Aorta (tissue), 5 donors: ENCODE data around the gene PLCD3. TPM values are rescaled to one million over a fixed set of nuclear protein-coding genes. Genes with fewer than 3 reads are reported as not detected.
A peak's percentile ranks its signal among the peaks of the same experiment; 100 is the strongest.

ENCODE experiments used
- ATAC-seq: fragments of 200-7000 bp; cut with Tn5 transposase; one replicate; pipeline ENCODE4 v1.9.1; 2022; ENCODE audit warnings: moderate library complexity; ENCODE audit not compliant: low FRiP score
- DNase-seq, 2 donors: peaks; one replicate each; pipeline ENCODE4 v3.0.0-alpha.2; 2020
- H3K27ac ChIP-seq, 2 donors: one replicate each; pipeline ENCODE4 v1.5.1; 2013; ENCODE audit warnings: low read length in 2 of 2, mild to moderate bottlenecking in 2 of 2, moderate library complexity in 2 of 2, control low read depth in 1 of 2, inconsistent platforms in 1 of 2, low read depth in 1 of 2
- H3K27me3 ChIP-seq, 2 donors: one replicate each; pipeline ENCODE4 v1.6.1; 2013; ENCODE audit warnings: control low read depth in 1 of 2, low read length in 1 of 2, mild to moderate bottlenecking in 1 of 2, moderate library complexity in 1 of 2; ENCODE audit not compliant: insufficient read depth in 2 of 2, control insufficient read depth in 1 of 2
- H3K36me3 ChIP-seq, 2 donors: one replicate each; pipeline ENCODE4 v1.6.1; 2013; ENCODE audit warnings: control low read depth in 1 of 2, low read length in 1 of 2, mild to moderate bottlenecking in 1 of 2; ENCODE audit not compliant: insufficient read depth in 2 of 2, control insufficient read depth in 1 of 2
- H3K4me1 ChIP-seq, 2 donors: one replicate each; pipeline ENCODE4 v1.6.1; 2013; ENCODE audit warnings: low read length in 2 of 2, control low read depth in 1 of 2, mild to moderate bottlenecking in 1 of 2, moderate library complexity in 1 of 2; ENCODE audit not compliant: insufficient read depth in 2 of 2, control insufficient read depth in 1 of 2
- H3K4me3 ChIP-seq, 2 donors: one replicate each; pipeline ENCODE4 v1.5.1; 2013; ENCODE audit warnings: low read length in 2 of 2, control low read depth in 1 of 2, mild to moderate bottlenecking in 1 of 2
- H3K9me3 ChIP-seq: one replicate; pipeline ENCODE4 v1.6.1; 2013; ENCODE audit warnings: mild to moderate bottlenecking, low read length; ENCODE audit not compliant: control insufficient read depth
- WGBS, 2 donors: extraction: QIAGEN DNeasy Blood & Tissue Kit; methylation state at CpG; one replicate each; pipeline ENCODE4 v1.1.7; 2013; 5-methylcytosine and 5-hydroxymethylcytosine counted together
- intact Hi-C, 2 donors: fragments of 100-400 bp; cut with DNase I; formaldehyde crosslinking; loops; one replicate each; pipeline versions ENCODE4 v1.14.2 to v1.15.0; 2022
- polyA plus RNA-seq, 2 donors: library from polyadenylated mRNA; stranded (reverse); fragments of 200-250 nt; gene quantifications; one replicate each; pipeline ENCODE4 v1.2.3, GENCODE V29; 2013
- total RNA-seq, 2 donors: library from RNA; stranded (reverse); fragmentation: NEBNext Ultra II Directional; extraction: Animal tissue kit (Norgen Biotek cat#: 25700); gene quantifications; one replicate each; pipeline ENCODE4 v1.2.1, GENCODE V29; 2021
- donor health status: healthy with polysubstance abuse.
- donor health status: Bipolar disorder and iron deficiency.
- donor health status: DM: no; HTN: no; CAD: no.
- donor health status: DM: no; HTN: no; CAD: no.
- donor health status: DM: yes; HTN: yes; CAD: no.

Gene PLCD3
- total and polyA plus RNA-seq, 4 donors = 22.8 to 97.4 (median 94.2) TPM

GRCh38 chr17:45138911-45139532 lies 6.7 kb upstream of the PLCD3 start:
- DNase-seq = peak; percentile 35 to 64
- ATAC-seq = no peak
- Histone ChIP-seq H3K4me3 (no peak overlapping the region), H3K4me1 (no peaks in the 10 kb centered on the region), H3K36me3 (no peaks in the 10 kb centered on the region), H3K27ac (no peak overlapping the region), H3K27me3 (no peaks in the 10 kb centered on the region), H3K9me3 (no peaks in the 10 kb centered on the region)
- 77 to 83% methylated on average over 12 to 14 of the region's 14 CpGs for WGBS, 2 donors
- intact Hi-C loops = loop anchor here in 1 of 2 donors (10.0 kb wide), 1 partner anchor 364 kb away; no protein-coding TSS in a partner anchor

GRCh38 chr17:45137561-45138305 lies 5.4 kb upstream of the PLCD3 start:
- no peak overlapping the region for H3K4me3 ChIP-seq
- no peaks in the 10 kb centered on the region for H3K36me3 ChIP-seq
- ATAC-seq (no peak), DNase-seq (peak in 1 of 2 donors; percentile 62)
- no peaks in the 10 kb centered on the region for H3K27me3 ChIP-seq
- no peaks in the 10 kb centered on the region for H3K4me1 ChIP-seq
- H3K27ac ChIP-seq = no peak overlapping the region
- H3K9me3 ChIP-seq = no peaks in the 10 kb centered on the region
- intact Hi-C loops = loop anchor here in 1 of 2 donors (10.0 kb wide), 1 partner anchor 363 kb away; no protein-coding TSS in a partner anchor
- 87 to 90% methylated on average over 11 of the region's 11 CpGs for WGBS, 2 donors

- Histone ChIP-seq H3K27me3 (no peaks in the 10 kb centered on the region), H3K36me3 (no peaks in the 10 kb centered on the region), H3K4me3 (no peak overlapping the region), H3K9me3 (no peaks in the 10 kb centered on the region), H3K4me1 (no peaks in the 10 kb centered on the region), H3K27ac (no peak overlapping the region)
- DNase-seq (peak in 1 of 2 donors; percentile 63), ATAC-seq (no peak)
- intact Hi-C loops = loop anchor here in 1 of 2 donors (10.0 kb wide), 1 partner anchor 362 kb away; no protein-coding TSS in a partner anchor
- WGBS, 2 donors = 81 to 84% methylated on average over 12 of the region's 12 CpGs
Observed at GRCh38 chr17:45136846-45137560, 4.7 kb upstream of the PLCD3 start.

GRCh38 chr17:45135978-45136791 lies 3.9 kb upstream of the PLCD3 start:
- WGBS, 2 donors = 31 to 32% methylated on average over 20 to 21 of the region's 21 CpGs
- ATAC-seq = no peak
- H3K27me3 ChIP-seq = no peaks in the 10 kb centered on the region
- H3K4me1 ChIP-seq = no peaks in the 10 kb centered on the region
- intact Hi-C loops = loop anchor here (1.0 to 10.0 kb wide), 2 partner anchors 61 to 361 kb away; no protein-coding TSS in a partner anchor
- H3K27ac ChIP-seq = peak overlapping the region in 1 of 2 donors; percentile 76
- peak in 1 of 2 donors; percentile 79 for DNase-seq
- H3K4me3 ChIP-seq = peak overlapping the region; percentile 58 to 75
- no peaks in the 10 kb centered on the region for H3K9me3 ChIP-seq
- no peaks in the 10 kb centered on the region for H3K36me3 ChIP-seq

GRCh38 chr17:45135192-45135977 lies 3.1 kb upstream of the PLCD3 start, which contains the start of gene ACBD4:
TSS of gene ACBD4 (plus strand) at chr17:45135687. CDS start at chr17:45136145, 458 bp downstream.
- no peaks in the 10 kb centered on the region for H3K4me1 ChIP-seq
- 4 to 5% methylated on average over 38 to 40 of the region's 40 CpGs for WGBS, 2 donors

GRCh38 chr17:45132572-45133463 lies 503 bp upstream of the PLCD3 start:
- peak overlapping the region; percentile 83 to 95 for H3K27ac ChIP-seq
- WGBS, 2 donors = 0% methylated on average over 59 to 71 of the region's 71 CpGs
- H3K4me1 ChIP-seq = peaks cover 0 to 3% of the 10 kb centered on the region in 2 donors
- ATAC-seq = peak; percentile 86
- no peaks in the 10 kb centered on the region for H3K9me3 ChIP-seq
- DNase-seq = peak; percentile 90 to 94
- peak overlapping the region; percentile 73 to 98 for H3K4me3 ChIP-seq
- H3K36me3 ChIP-seq = no peaks in the 10 kb centered on the region
- intact Hi-C loops = loop anchor here (2.0 to 10.0 kb wide), 6 partner anchors 34 to 358 kb away; no protein-coding TSS in a partner anchor
- H3K27me3 ChIP-seq = no peaks in the 10 kb centered on the region

More at GRCh38 chr17:45135192-45135977, 3.1 kb upstream of the PLCD3 start, which contains the start of gene ACBD4:
- peak within 1 kb of the TSS; percentile 58 to 75 for H3K4me3 ChIP-seq
- no peaks in the 10 kb centered on the region for H3K36me3 ChIP-seq
- H3K27me3 ChIP-seq = no peaks in the 10 kb centered on the region
- H3K27ac ChIP-seq = peak within 1 kb of the TSS in 1 of 2 donors; percentile 76
- H3K9me3 ChIP-seq = no peaks in the 10 kb centered on the region
- ATAC-seq (peak; percentile 91), DNase-seq (peak; percentile 96 to 98)
- intact Hi-C loops = loop anchor here (1.0 to 10.0 kb wide), 2 partner anchors 62 to 361 kb away; no protein-coding TSS in a partner anchor
